ENCODE data around the gene POU3F4. TPM values are rescaled to one million over a fixed set of nuclear protein-coding genes. Genes with fewer than 3 reads are reported as not detected.

POU3F4 gene
- total and polyA plus RNA-seq, 2 of the 4 experiments (the other 2 are of a cell fraction) = not detected

- Histone ChIP-seq H2BK5ac (ENCODE audit: low read depth, low read length, poor library complexity, severe bottlenecking) (no peak overlapping the region), H4K5ac (ENCODE audit: low read depth, low read length) (no peak overlapping the region), H3K14ac (replicated peaks; ENCODE audit: low read depth, low read length) (no peak overlapping the region), H3K27ac (ENCODE audit: insufficient read depth, low read length) (no peak overlapping the region), H3K27me3 (ENCODE audit: control insufficient read depth, insufficient read depth, low read length) (no peaks in the 10 kb centered on the region), H4K8ac (ENCODE audit: low read depth in 2 of 2, low read length in 2 of 2) (no peak overlapping the region), H3K9me1 (ENCODE audit: insufficient read depth, low read length) (no peaks in the 10 kb centered on the region), H2BK15ac (ENCODE audit: low read depth, low read length) (no peak overlapping the region), H3K9ac (ENCODE audit: low read depth, low read length) (no peak overlapping the region), H3K4me2 (ENCODE audit: low read depth, low read length) (no peak overlapping the region), H3K9me3 (ENCODE audit: control insufficient read depth, insufficient read depth, low read length) (no peaks in the 10 kb centered on the region), H3K4me1 (ENCODE audit: control insufficient read depth, insufficient read depth, low read length) (no peaks in the 10 kb centered on the region), H4K91ac (ENCODE audit: insufficient read depth, low read depth, low read length) (no peak overlapping the region), H4K20me1 (ENCODE audit: insufficient read depth, low read length) (no peaks in the 10 kb centered on the region), H2AFZ (replicated peaks; ENCODE audit: low read length, poor library complexity) (no peak overlapping the region), H2AK9ac (replicated peaks; ENCODE audit: low read depth, low read length, poor library complexity) (no peak overlapping the region), H3K56ac (ENCODE audit: extremely low read depth, insufficient read depth, low read length) (no peak overlapping the region), H3K79me1 (ENCODE audit: low read depth in 1 of 2, low read length in 2 of 2) (no peaks in the 10 kb centered on the region), H3K4me3 (ENCODE audit: insufficient read depth, low read depth, low read length) (no peak overlapping the region), H3K4ac (ENCODE audit: low read depth, low read length) (no peak overlapping the region), H2AK5ac (ENCODE audit: low read depth, low read length) (no peak overlapping the region), H3K18ac (ENCODE audit: low read depth, low read length) (no peak overlapping the region), H2BK120ac (ENCODE audit: low read depth, low read length) (no peak overlapping the region), H3K23ac (ENCODE audit: low read depth, low read length) (no peak overlapping the region), H2BK20ac (ENCODE audit: low read depth, low read length) (no peak overlapping the region), H3K36me3 (ENCODE audit: control insufficient read depth, insufficient read depth, low read length) (no peaks in the 10 kb centered on the region)
- DNase-seq (no peak), ATAC-seq (ENCODE audit: low read depth) (no peak)
- CTCF ChIA-PET = no interaction called here
- intact Hi-C loops (cut with micrococcal nuclease) (no loop called here), in situ Hi-C loops (cut with MboI; ENCODE audit: low sequenced_read_pairs) (no loop called here), dilution Hi-C loops (cut with HindIII; ENCODE audit: low sequenced_read_pairs, unreplicated experiment) (no loop called here)
- POLR2A ChIA-PET (ENCODE audit: unreplicated experiment) = no interaction called here
- WGBS, 2 experiments (ENCODE audit: extremely low coverage in 2 of 2, insufficient read length in 1 of 2) = no CpG with 5 or more reads among the region's 7 CpGs
- no TSS peak for BruUV-seq (replicated peaks)
- TF ChIP-seq MAZ (IDR thresholded peaks at IDR 0.05; ENCODE audit: borderline replicate concordance, low read depth, low read length) (no peak), RAD21 (IDR thresholded peaks at IDR 0.05; ENCODE audit: low read length) (no peak), CEBPB (IDR thresholded peaks at IDR 0.05; ENCODE audit: low read depth, low read length) (no peak), POLR2A (IDR thresholded peaks at IDR 0.05; ENCODE audit: low read depth, low read length) (no peak), CHD1 (IDR thresholded peaks at IDR 0.05; ENCODE audit: low read depth, low read length) (no peak), MXI1 (IDR thresholded peaks at IDR 0.05; ENCODE audit: borderline replicate concordance, low read depth, low read length) (no peak), ELK1 (IDR thresholded peaks at IDR 0.05; ENCODE audit: borderline replicate concordance, low read depth, low read length) (no peak), NFE2L2 (IDR thresholded peaks at IDR 0.05; ENCODE audit: low read depth, low read length) (no peak), MAFK (IDR thresholded peaks at IDR 0.05; ENCODE audit: low read depth, low read length) (no peak), USF2 (IDR thresholded peaks at IDR 0.05; ENCODE audit: low read depth, low read length) (no peak), RCOR1 (IDR thresholded peaks at IDR 0.05; ENCODE audit: insufficient replicate concordance, low read length) (no peak), FOS (IDR thresholded peaks at IDR 0.05; ENCODE audit: low read depth, low read length) (no peak), SMC3 (IDR thresholded peaks at IDR 0.05; ENCODE audit: low read depth, low read length) (no peak), BHLHE40 (IDR thresholded peaks at IDR 0.05; ENCODE audit: low read depth, low read length) (no peak), RFX5 (IDR thresholded peaks at IDR 0.05; ENCODE audit: low read depth, low read length) (no peak)
- TF ChIP-seq, protein P1, sequence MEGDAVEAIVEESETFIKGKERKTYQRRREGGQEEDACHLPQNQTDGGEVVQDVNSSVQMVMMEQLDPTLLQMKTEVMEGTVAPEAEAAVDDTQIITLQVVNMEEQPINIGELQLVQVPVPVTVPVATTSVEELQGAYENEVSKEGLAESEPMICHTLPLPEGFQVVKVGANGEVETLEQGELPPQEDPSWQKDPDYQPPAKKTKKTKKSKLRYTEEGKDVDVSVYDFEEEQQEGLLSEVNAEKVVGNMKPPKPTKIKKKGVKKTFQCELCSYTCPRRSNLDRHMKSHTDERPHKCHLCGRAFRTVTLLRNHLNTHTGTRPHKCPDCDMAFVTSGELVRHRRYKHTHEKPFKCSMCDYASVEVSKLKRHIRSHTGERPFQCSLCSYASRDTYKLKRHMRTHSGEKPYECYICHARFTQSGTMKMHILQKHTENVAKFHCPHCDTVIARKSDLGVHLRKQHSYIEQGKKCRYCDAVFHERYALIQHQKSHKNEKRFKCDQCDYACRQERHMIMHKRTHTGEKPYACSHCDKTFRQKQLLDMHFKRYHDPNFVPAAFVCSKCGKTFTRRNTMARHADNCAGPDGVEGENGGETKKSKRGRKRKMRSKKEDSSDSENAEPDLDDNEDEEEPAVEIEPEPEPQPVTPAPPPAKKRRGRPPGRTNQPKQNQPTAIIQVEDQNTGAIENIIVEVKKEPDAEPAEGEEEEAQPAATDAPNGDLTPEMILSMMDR (conservative IDR thresholded peaks at IDR 0.05; ENCODE audit: low read depth, low read length) = no peak
Measured at GRCh38 chrX:83535417-83536196, 27.5 kb downstream of the POU3F4 start.

Measured in IMR-90 (cell line).